Neural crest cell (in vitro differentiated cells): ENCODE results near the gene PCSK5. TPM values are rescaled to one million over a fixed set of nuclear protein-coding genes. Genes with fewer than 3 reads are reported as not detected.

Source experiments
- DNase-seq: peaks from one replicate; pipeline ENCODE4 v3.0.0; 2021; ENCODE audit warnings: low read depth, mixed read lengths, low spot score
- H3K27ac Mint-ChIP-seq: one replicate; pipeline ENCODE4 v1.8.0; 2021; ENCODE audit warnings: mild to moderate bottlenecking, mixed read lengths; ENCODE audit not compliant: unreplicated experiment
- H3K27me3 Mint-ChIP-seq: 2 replicates; pipeline ENCODE4 v1.8.0; 2021; ENCODE audit warnings: low read depth, mild to moderate bottlenecking, mixed read lengths
- H3K36me3 Mint-ChIP-seq: 2 replicates; pipeline ENCODE4 v1.8.0; 2021; ENCODE audit warnings: low read depth, mild to moderate bottlenecking, mixed read lengths
- H3K4me1 Mint-ChIP-seq: 2 replicates; pipeline ENCODE4 v1.8.0; 2021; ENCODE audit warnings: mixed read lengths
- H3K4me3 Mint-ChIP-seq: one replicate; pipeline ENCODE4 v1.8.0; 2021; ENCODE audit warnings: mild to moderate bottlenecking, mixed read lengths
- H3K9me3 Mint-ChIP-seq: 2 replicates; pipeline ENCODE4 v1.8.0; 2021; ENCODE audit warnings: mixed read lengths
- CTCF ChIP-seq: fragments of 200-600 bp; sonication (generic); conservative IDR thresholded peaks from 2 replicates; pipeline ENCODE4 v1.5.0; 2021; ENCODE audit warnings: antibody characterized with exemption, mild to moderate bottlenecking
- total RNA-seq: library from RNA; stranded (reverse); gene quantifications from 2 replicates; pipeline ENCODE4 v1.2.1, GENCODE V29; 2021

Gene PCSK5
- total RNA-seq, 1 donor from 2014 or later, result 3.1 TPM

- Mint-ChIP-seq H3K4me3 (no peak overlapping the region), H3K9me3 (no peaks in the 10 kb centered on the region), H3K4me1 (peaks cover 9% of the 10 kb centered on the region), H3K27ac (no peak overlapping the region), H3K27me3 (no peaks in the 10 kb centered on the region), H3K36me3 (no peaks in the 10 kb centered on the region)
- DNase-seq, result no peak
- no peak for TF ChIP-seq CTCF
These were observed 285.7 kb downstream of the PCSK5 start for GRCh38 chr9:76176171-76176570.

GRCh38 chr9:76177931-76178330 lies 287.5 kb downstream of the PCSK5 start:
- no peak overlapping the region for H3K27ac Mint-ChIP-seq
- TF ChIP-seq CTCF, result no peak
- H3K4me3 Mint-ChIP-seq, result no peak overlapping the region
- no peak for DNase-seq
- H3K36me3 Mint-ChIP-seq, result no peaks in the 10 kb centered on the region
- H3K27me3 Mint-ChIP-seq, result no peaks in the 10 kb centered on the region
- H3K9me3 Mint-ChIP-seq, result no peaks in the 10 kb centered on the region
- peaks cover 16% of the 10 kb centered on the region for H3K4me1 Mint-ChIP-seq

- no peak for TF ChIP-seq CTCF
- Mint-ChIP-seq H3K4me1 (peaks cover 16% of the 10 kb centered on the region), H3K27me3 (no peaks in the 10 kb centered on the region), H3K4me3 (no peak overlapping the region), H3K27ac (no peak overlapping the region), H3K9me3 (no peaks in the 10 kb centered on the region), H3K36me3 (no peaks in the 10 kb centered on the region)
- no peak for DNase-seq
These were observed 290.1 kb downstream of the PCSK5 start for GRCh38 chr9:76180541-76180940.

DNA sequence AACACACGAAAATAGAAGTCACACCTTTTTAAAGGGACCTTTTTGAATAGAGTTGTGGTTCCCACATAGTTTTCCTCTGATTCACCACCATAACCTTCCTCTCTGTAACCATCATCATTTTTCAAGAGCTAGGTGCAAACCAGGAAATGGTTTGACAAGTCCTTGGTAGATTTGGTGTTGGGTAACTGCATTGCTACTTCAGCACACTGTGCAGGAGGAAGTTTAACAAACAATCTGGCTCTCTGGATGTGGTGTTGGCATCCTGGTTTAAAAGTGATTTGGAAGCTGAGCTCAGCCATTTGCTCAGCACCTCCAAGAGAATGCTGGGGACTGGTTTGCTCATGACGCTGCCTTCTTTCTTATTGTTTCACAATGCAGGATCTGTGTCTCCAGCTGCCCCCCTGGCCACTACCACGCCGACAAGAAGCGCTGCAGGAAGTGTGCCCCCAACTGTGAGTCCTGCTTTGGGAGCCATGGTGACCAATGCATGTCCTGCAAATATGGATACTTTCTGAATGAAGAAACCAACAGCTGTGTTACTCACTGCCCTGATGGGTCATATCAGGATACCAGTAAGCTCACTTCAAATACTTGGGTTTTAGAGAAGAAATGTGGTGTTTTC lies 290.7 kb downstream of the PCSK5 start:
- Mint-ChIP-seq H3K27ac (no peak overlapping the region), H3K4me1 (peaks cover 16% of the 10 kb centered on the region), H3K4me3 (no peak overlapping the region), H3K27me3 (no peaks in the 10 kb centered on the region), H3K9me3 (no peaks in the 10 kb centered on the region), H3K36me3 (no peaks in the 10 kb centered on the region)
- TF ChIP-seq CTCF, result no peak
- no peak for DNase-seq

DNA sequence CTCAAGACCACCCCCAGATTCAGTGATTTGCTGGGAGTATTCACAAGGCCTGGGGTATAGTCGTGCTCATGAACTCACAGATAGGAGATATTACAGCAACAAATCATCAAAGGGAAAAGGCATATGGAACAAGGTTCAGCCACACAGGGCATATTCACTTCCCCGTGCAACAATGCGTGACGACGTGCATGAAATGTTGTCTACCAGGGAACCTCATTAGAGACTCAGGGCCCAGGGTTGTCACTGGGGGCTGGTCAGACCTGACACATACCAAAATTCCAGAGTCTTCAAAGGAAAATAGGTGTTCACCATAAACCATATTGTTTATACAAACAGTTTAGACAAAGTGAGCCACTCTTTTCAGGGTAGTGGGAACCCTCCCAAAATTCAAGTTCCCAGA lies 291.3 kb downstream of the PCSK5 start:
- H3K4me3 Mint-ChIP-seq, result no peak overlapping the region
- H3K9me3 Mint-ChIP-seq, result no peaks in the 10 kb centered on the region
- no peak overlapping the region for H3K27ac Mint-ChIP-seq
- no peak for DNase-seq
- TF ChIP-seq CTCF, result no peak
- H3K27me3 Mint-ChIP-seq, result no peaks in the 10 kb centered on the region
- H3K36me3 Mint-ChIP-seq, result no peaks in the 10 kb centered on the region
- peaks cover 19% of the 10 kb centered on the region for H3K4me1 Mint-ChIP-seq
